Ascending aorta (tissue), 2 donors: ENCODE results near the gene SLC22A17. TPM values are rescaled to one million over a fixed set of nuclear protein-coding genes. Genes with fewer than 3 reads are reported as not detected.
"Not testable (repeated sequence)": the region's sequence is repeated elsewhere in the genome, so short reads cannot be mapped to it uniquely, and the experiment has no call there.

Experiments
- DNase-seq, 2 donors: peaks; one replicate each; pipeline ENCODE4 v3.0.0-alpha.2; 2019; ENCODE audit warnings: low spot score in 2 of 2
- H3K27ac ChIP-seq, 2 donors: fragments of 200-600 bp; sonication (generic); one replicate each; pipeline ENCODE4 v1.5.1; 2016 to 2017; ENCODE audit warnings: mild to moderate bottlenecking in 1 of 2
- H3K27me3 ChIP-seq: fragments of 200-600 bp; sonication (generic); one replicate; pipeline ENCODE4 v1.5.1; 2017
- H3K36me3 ChIP-seq, 2 donors: fragments of 200-600 bp; sonication (generic); one replicate each; pipeline ENCODE4 v1.5.1; 2016
- H3K4me1 ChIP-seq, 2 donors: fragments of 200-600 bp; sonication (generic); one replicate each; pipeline ENCODE4 v1.5.1; 2016 to 2017; ENCODE audit warnings: mild to moderate bottlenecking in 1 of 2
- H3K4me3 ChIP-seq, 2 donors: fragments of 200-600 bp; sonication (generic); one replicate each; pipeline ENCODE4 v1.5.1; 2016 to 2017; ENCODE audit warnings: mild to moderate bottlenecking in 1 of 2
- H3K9me3 ChIP-seq, 2 donors: fragments of 200-600 bp; sonication (generic); one replicate each; pipeline ENCODE4 v1.5.1; 2016
- intact Hi-C: fragments of 100-400 bp; cut with DNase I; formaldehyde crosslinking; loops from one replicate; pipeline ENCODE4 v1.15.1; 2023
- total RNA-seq: library from RNA; depleted of rRNA; stranded (reverse); fragments of >200 nt; gene quantifications from one replicate; pipeline ENCODE4 v1.1.0, GENCODE V29; 2016
- TF ChIP-seq, protein P1 (sequence below), 3 experiments: fragments of 200-600 bp in 2 of 3; fragments of 450-650 bp in 1 of 3; sonication (generic) in 2 of 3; IDR thresholded peaks; one replicate each; pipeline ENCODE4 v1.5.1; 2016 to 2019; ENCODE audit warnings: antibody characterized with exemption in 3 of 3, mild to moderate bottlenecking in 1 of 3, moderate library complexity in 1 of 3

The SLC22A17 gene
- total RNA-seq, 1 donor from 2014 or later: 89.7 TPM

DNA sequence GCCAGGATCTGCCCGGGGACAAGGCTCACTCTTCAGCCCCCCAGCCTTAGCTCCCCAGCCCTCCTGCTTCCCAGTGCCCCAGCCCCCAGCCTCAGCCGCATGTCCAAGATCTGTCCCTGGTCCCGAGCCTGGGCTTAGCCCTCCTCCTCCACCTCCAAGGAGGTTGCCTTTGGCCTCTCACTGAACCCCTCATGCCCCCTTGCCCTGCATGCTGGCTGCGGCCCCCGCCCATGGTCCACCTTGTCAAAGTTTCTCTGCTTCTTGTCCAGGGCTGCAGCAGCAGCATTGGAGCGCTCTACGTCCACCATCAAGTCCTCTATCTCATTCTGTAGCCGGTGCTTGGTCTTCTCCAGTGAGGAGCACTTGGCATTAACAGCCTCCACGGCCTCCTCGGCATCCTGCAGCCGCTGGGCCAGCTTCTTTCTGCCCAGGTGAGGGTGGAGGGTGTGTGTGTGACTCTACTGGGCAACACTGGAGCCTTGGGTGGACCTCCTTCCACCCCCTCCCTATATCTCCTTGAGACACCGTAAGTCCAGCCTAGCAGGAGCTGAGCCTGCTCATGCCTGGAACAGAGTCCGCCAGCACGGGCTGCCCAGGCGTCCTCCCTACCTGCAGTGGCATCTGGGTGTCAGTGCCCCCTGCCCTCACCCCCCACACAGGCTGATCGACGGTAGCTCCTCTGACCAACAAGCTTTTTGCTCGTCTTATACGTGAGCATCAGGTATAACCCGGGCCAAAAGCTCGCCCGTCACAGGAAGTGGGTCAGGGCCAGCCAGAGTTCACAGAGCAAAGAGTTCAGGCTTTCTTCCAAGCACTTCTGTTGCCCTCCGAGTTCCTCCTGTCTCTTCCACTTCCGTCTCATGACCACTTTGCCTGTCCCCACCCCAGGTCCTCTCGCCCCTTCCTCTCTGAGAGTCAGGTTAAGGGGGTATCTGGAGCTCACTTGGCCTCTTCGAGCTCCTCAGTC lies 35.5 kb upstream of the SLC22A17 start:
- no peaks in the 10 kb centered on the region for H3K36me3 ChIP-seq
- no peak for DNase-seq
- no peaks in the 10 kb centered on the region for H3K4me1 ChIP-seq
- TF ChIP-seq, protein P1, sequence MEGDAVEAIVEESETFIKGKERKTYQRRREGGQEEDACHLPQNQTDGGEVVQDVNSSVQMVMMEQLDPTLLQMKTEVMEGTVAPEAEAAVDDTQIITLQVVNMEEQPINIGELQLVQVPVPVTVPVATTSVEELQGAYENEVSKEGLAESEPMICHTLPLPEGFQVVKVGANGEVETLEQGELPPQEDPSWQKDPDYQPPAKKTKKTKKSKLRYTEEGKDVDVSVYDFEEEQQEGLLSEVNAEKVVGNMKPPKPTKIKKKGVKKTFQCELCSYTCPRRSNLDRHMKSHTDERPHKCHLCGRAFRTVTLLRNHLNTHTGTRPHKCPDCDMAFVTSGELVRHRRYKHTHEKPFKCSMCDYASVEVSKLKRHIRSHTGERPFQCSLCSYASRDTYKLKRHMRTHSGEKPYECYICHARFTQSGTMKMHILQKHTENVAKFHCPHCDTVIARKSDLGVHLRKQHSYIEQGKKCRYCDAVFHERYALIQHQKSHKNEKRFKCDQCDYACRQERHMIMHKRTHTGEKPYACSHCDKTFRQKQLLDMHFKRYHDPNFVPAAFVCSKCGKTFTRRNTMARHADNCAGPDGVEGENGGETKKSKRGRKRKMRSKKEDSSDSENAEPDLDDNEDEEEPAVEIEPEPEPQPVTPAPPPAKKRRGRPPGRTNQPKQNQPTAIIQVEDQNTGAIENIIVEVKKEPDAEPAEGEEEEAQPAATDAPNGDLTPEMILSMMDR (IDR thresholded peaks at IDR 0.05): no peak
- H3K27me3 ChIP-seq: no peaks in the 10 kb centered on the region
- H3K9me3 ChIP-seq: no peaks in the 10 kb centered on the region
- H3K27ac ChIP-seq: no peak overlapping the region
- no peak overlapping the region for H3K4me3 ChIP-seq
- intact Hi-C loops: no loop called here

GRCh38 chr14:23386999-23387398 lies 34.3 kb upstream of the SLC22A17 start:
- Histone ChIP-seq H3K27ac (no peak overlapping the region), H3K36me3 (no peaks in the 10 kb centered on the region), H3K4me1 (no peaks in the 10 kb centered on the region), H3K27me3 (no peaks in the 10 kb centered on the region), H3K9me3 (no peaks in the 10 kb centered on the region), H3K4me3 (no peak overlapping the region)
- DNase-seq: no peak
- intact Hi-C loops: no loop called here
- TF ChIP-seq, protein P1 (IDR thresholded peaks at IDR 0.05): no peak

- H3K9me3 ChIP-seq, H3K4me1 ChIP-seq, H3K36me3 ChIP-seq, H3K27me3 ChIP-seq, H3K4me3 ChIP-seq, DNase-seq, H3K27ac ChIP-seq, intact Hi-C loops: not testable (repeated sequence)
These were observed 33.6 kb upstream of the SLC22A17 start for GRCh38 chr14:23386266-23386657.

DNA sequence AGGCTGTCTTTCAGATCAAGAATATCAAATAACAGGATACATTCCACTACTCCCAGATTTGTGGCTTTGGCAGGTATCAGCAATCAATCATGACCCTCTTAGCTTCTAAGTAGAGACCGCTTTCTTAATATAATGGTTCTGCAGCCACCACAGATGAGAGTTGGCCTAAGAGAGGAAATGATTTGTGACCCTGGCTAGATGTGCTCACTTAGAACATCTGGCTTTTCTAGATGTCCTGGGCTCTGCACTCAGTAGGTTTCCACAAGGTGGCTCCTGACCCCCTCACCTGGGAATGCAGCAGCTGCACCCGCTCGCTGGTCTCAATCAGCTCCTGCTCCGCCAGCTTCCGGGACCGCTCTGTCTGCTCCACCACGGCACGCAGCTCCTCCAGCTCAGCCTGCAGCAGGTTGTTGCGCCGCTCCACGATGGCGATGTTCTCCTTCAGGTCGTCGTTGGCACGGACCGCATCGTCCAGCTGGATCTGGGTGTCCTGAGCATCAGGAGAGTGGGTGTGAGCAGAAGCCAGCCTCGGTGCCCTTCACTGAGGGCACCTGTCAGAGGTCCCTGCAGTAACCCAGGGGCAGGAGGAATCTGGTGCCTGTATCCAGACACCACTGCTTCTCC lies 33.1 kb upstream of the SLC22A17 start:
- Histone ChIP-seq H3K27ac (no peak overlapping the region), H3K4me3 (no peak overlapping the region), H3K36me3 (no peaks in the 10 kb centered on the region), H3K27me3 (no peaks in the 10 kb centered on the region), H3K4me1 (no peaks in the 10 kb centered on the region), H3K9me3 (no peaks in the 10 kb centered on the region)
- TF ChIP-seq, protein P1 (IDR thresholded peaks at IDR 0.05): no peak
- DNase-seq: no peak
- intact Hi-C loops: no loop called here

DNA sequence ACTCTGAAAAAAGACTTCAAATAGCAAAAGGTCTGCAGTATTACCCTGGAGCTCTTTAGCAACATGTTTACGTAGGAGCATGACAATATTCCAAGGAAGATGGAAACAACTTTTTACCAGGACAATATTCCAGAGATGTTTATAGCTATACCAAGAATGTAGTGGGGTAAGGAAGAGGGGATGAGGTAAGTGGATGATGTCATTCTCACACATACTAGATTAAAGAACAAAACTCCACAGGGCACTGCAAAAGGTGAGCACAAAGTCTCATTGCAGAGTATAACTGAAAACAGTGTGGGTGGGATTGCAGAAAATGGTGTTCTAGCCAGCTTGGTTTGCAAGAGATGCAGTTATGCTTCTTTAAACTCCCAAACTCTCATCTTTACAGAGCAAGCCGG lies 32.6 kb upstream of the SLC22A17 start:
- no peak overlapping the region for H3K27ac ChIP-seq
- DNase-seq: no peak
- TF ChIP-seq, protein P1 (IDR thresholded peaks at IDR 0.05): no peak
- intact Hi-C loops: no loop called here
- H3K4me3 ChIP-seq: no peak overlapping the region
- H3K27me3 ChIP-seq: no peaks in the 10 kb centered on the region
- no peaks in the 10 kb centered on the region for H3K9me3 ChIP-seq
- H3K36me3 ChIP-seq: no peaks in the 10 kb centered on the region
- H3K4me1 ChIP-seq: no peaks in the 10 kb centered on the region
